HG03442 (cell line): ENCODE measurements around the gene MCM7.

ENCODE experiments used
- ATAC-seq: cut with Tn5 transposase; IDR thresholded peaks from one replicate; pipeline ENCODE4 v1.9.1; 2021; ENCODE audit warnings: mild to moderate bottlenecking, moderate library complexity; ENCODE audit not compliant: unreplicated experiment

The MCM7 gene

DNA sequence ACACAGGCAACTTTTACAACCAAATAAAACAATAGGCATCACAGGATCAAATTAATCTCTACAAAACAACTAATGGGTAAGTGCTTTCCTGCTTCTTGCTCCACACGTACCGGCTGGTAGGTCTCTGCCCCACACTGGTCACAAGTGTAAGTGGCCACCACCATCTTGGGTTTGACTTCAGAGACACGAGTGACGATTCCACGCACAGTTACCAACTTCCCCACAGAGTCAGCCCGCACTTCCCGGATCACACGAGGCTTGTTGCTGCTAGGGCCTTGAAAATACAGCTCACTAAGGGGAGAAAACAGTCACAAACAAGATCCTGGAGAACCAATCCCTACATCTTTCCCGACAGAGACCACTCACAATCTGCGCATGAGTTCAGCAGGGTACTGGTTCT is 2.3 kb downstream of the MCM7 start:
- ATAC-seq = no peak

DNA sequence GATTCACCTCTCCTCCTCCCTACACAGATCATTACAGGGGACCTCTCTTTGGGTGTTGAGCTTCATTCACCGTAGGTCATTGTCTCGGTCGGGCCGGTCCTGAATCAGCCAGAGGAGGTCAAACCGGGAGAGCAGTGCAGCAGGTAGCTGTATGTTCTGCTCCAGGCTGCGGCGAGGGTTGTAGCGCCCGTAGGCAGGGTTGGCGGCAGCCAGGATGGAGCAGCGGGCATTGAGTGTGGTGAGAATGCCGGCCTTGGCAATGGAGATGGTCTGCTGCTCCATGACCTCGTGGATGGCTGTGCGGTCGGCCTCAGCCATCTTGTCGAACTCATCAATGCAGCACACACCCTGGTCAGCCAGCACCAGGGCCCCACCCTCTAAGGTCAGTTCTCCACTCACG is 5.5 kb downstream of the MCM7 start:
- ATAC-seq = no peak

DNA sequence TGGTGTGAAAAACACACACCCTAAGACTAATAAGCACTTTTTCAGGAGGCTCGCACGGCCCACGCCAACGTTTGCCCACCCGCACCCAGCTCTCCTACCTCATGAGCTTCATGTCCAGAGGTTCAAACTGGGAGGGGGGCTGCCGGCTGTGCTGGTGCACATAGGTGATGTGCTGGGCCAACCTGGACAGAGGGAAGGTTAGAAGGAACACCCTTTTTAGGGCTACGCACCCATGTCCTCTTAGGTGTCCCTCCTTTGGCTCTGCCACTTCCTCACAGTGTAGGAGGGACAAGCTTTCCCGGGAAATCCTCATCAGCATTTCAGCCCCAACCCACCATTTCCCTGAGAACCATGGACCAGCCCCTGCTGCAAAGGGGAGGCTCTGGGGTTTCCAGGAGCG is 5.9 kb downstream of the MCM7 start:
- ATAC-seq = no peak

DNA sequence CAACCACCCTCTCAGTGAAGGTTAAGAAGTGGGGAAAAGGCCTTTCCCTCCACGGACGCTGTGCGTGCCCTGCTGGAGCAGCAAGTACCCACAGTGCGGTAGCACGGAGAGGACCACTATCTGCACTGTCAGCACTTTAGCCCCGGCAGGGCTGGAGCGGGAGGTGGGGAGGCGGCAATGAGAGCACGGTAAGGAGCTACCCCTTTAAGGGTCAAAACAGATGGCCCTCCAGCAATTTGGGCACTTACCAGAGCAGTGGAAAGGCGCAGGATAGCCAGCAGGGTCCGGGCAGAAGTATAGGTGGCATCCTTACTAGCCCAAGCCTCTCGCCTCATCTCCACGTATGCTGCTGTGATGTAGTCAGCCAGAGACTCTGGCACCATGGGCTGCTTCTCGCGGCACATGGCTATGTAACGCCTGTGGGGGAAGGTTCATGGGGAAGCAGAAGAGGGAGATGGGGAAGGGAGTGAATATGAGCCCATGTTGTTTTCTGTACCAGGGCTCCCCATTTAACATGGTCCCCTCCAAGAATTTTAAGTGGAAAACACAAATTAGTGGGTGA is 7.2 kb downstream of the MCM7 start:
- ATAC-seq = no peak

DNA sequence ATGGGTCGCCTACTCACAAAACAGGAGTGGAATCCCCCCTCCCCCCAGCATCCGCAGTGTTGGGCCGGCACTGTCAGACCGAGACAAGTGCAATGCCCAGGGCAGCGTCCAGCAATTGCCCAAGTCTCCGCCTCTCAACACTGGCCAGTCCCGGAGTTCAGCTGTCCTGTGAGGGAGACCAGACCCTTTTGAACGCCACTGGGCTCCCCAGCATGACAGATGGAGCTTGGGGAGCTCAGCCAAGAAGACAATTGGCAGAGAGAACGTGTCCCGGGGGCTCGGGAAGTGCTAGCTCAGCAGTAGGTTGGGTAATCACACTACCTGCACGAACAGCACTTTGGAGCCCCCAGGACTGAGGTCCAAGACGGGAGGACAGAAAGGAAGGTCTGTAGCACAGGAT is 7.7 kb downstream of the MCM7 start:
- no peak for ATAC-seq

DNA sequence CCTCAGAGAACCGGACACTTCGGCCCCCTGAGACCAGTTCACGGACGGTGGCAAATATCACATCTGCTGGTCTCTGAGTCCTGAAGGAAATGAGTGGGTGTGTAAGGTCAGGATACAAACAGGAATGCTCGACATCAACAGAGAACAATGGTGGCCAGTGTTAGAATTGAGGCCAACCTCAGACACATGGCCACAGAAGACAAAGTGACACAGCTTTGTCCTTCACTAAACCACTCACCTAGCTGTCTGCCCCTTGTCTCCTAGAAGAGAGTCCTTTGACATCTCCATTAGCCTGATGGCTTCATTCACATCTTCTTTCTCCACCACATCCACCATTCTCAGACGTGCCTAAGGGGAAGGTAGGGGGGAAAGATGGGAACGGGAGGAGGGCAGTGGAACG is 8.1 kb downstream of the MCM7 start:
- ATAC-seq = no peak

DNA sequence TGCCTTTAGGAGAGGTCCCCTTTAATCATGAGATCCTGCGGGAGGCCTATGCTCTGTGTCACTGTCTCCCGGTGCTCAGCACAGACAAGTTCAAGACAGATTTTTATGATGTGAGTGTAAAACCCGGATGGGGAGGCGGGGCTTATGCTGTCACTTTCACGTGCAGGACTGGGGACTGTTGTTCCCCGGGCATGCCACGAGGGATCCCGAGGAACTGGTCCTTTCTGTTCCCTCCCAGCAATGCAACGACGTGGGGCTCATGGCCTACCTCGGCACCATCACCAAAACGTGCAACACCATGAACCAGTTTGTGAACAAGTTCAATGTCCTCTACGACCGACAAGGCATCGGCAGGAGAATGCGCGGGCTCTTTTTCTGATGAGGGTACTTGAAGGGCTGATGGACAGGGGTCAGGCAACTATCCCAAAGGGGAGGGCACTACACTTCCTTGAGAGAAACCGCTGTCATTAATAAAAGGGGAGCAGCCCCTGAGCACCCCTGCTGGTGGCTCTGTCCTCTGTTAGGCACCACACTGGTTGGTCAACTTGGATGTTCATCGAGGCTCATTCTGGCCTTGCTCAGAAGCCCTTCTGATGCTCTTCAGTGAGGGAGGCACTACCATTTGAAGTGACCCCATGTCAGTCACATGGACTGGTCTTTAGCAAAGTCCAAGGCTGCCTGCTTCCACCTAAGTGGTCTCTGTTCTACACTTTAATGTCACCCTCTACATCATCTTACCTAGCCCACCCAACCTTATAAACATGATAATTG is 9.6 kb downstream of the MCM7 start:
- no peak for ATAC-seq

DNA sequence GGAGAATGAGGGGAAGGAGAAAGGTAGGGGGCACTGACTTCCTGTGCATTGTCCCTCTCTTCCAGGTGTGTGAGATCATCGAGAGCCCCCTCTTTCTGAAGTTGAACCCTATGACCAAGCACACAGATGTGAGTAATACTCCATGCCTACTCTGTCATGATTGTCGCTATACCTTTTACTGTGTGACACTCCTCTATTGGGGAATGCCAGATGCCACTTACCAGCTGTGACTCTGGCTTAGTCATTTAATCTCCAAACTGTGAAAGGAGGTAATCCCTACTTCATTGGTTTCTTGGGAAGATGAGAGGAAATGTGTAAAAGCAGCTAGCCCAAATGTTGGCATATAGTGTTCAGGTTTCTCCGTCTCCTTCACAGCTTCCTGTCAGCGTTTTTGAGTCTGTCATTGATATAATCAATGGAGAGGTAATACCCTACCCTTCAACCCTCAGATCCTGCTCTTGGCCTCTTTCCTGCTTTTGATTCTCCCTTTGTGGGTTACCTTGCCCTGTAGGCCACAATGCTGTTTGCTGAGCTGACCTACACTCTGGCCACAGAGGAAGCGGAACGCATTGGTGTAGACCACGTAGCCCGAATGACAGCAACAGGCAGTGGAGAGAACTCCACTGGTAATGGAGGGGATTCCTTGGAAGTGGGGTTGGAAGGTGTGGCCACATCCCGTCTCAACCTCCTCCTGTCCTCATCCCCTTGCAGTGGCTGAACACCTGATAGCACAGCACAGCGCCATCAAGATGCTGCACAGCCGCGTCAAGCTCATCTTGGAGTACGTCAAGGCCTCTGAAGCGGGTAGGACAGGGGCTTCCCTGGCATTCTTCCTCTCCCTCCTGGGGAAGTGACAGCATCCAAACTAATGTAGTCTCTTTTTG is 10.4 kb downstream of the MCM7 start:
- no peak for ATAC-seq

DNA sequence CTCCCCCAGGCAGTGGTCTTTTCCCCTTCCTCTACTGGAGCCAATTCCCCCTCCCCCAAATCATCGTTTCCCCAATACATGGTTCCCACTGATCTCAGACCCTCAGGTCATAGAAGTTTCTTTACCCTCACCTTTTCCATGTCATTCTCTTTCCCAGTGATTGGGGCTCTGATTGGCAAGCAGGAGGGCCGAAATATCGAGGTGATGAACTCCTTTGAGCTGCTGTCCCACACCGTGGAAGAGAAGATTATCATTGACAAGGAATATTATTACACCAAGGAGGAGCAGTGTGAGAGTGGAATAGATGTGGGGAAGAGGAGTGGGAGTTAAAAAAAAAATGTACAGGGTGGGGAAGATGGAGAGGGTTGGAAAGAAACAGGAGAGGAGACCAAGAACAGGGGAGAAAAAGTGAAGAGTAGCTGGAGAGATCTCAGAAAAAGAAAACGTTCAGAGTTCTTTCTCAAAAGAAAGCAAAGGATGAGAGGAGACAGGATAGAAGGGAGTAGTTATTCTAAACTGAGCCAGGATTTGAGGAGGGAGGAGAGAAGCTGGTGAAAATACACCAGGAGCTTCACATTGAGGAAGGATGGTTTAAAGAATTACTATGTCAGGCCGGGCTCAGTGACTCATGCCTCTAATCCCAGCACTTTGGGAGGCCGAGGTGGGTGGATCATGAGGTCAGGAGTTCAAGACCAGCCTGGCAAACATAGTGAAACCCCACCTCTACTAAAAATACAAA is 11.6 kb downstream of the MCM7 start:
- no peak for ATAC-seq

DNA sequence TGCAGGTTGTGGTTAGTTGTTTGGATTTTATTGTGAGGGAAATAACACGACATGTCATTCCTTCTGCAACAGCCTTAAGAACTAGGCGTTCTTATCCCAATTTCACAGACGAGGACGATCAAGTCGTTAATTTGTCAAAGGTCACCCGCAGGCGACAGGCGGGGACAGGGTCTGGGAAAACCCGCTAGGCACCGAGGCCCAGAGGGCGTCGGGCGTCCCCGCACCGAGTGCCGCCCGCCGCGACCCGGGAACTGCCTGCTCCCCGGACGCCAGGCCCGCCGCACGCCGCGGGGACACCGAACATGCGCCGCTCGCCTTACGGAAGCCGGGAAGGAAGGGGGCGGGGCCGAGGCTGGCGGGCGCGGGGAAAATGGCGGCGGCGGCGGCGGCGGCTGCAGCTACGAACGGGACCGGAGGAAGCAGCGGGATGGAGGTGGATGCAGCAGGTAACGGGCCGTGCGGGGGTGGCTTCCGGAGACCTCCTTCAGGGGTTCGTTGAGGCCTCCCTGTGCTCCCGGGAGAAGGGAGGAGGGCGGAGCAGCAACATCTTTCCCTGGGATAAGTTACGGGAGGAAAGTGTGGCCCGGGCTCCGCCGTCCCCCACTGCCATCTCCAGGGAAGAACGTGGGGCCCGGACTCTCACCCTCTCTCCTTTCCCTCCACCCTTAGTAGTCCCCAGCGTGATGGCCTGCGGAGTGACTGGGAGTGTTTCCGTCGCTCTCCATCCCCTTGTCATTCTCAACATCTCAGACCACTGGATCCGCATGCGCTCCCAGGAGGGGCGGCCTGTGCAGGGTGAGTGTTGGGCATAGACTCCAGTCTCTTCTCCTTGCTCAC is 12.4 kb downstream of the MCM7 start, which contains the start of gene COPS6:
Gene COPS6, plus strand, starts transcription at position 349 of the 837 bp plus-strand sequence. Its CDS starts 22 bp downstream, at position 371.
- no peak for ATAC-seq

DNA sequence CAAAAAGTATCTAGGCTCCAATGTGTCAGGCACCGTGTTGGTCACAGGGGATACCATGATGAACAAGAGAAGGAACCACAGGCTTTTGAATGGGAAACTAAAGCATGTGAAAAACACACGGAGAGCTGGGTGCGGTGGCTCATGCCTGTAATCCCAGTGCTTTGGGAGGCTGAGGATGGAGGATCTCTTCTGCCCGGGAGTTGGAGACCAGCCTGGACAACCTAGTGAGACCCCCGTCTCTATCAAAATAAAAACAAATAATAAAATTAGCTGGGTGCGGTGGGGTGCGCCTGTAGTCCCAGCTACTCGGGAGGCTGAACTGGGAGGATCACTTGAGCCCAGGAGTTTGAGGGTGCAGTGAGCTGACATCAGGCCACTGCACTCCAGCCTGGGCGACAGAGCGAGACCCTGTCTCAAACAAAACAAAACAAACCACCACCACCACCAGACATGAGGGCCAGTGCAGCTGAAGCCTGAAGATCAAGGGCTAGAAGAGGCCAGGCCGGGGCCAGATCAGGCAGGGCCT is 13.0 kb downstream of the MCM7 start:
- no peak for ATAC-seq

DNA sequence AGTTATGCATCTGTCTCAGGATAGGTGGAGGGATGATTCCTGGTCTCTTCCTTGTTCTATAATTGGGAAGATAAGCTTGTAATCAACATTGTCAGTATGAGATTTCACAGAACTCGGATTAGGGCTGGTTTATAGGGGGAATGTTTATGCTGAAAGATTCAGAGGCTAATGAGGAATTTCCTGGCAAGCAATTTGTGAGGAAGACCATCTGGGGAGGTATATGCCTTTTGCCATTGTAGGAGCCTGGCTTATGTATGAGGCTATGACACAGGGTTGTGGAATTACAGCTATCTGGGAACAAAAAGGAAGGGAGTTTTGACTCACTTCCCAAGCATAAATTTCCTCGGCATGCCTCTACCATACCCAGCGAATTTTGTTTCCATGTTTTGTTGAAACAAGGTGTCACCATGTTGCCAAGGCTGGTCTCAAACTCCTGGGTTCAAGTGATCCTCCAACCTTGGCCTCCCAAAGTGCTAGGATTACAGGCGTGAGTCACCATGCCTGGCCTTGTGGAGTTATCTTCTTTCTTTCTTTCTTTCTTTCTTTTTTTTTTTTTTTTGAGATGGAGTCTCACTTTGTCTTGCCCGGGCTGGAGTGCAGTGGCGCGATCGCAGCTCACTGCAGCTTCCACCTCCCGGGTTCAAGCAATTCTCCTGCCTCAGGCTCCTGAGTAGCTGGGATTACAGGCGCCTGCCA is 14.0 kb downstream of the MCM7 start:
- ATAC-seq = no peak

DNA sequence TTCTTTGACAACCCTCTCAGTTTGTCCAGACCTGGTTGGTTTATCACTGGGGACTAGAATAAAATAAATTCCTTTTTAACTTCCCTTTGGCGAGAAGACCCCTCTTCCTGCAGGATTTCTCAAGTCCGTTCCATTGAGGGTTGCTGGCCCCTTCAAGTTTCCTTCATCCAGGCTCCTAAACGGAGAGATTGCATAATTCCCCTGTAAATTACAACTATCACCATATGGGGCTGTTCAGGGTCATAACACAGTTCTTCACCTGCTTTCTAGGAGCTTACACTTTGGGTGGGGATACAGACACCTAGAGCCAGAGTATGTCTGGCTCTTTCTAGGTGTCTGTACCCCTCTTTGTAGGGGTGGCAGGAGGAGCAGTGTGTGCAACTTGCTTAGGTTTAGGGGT is 15.7 kb downstream of the MCM7 start:
- no peak for ATAC-seq

DNA sequence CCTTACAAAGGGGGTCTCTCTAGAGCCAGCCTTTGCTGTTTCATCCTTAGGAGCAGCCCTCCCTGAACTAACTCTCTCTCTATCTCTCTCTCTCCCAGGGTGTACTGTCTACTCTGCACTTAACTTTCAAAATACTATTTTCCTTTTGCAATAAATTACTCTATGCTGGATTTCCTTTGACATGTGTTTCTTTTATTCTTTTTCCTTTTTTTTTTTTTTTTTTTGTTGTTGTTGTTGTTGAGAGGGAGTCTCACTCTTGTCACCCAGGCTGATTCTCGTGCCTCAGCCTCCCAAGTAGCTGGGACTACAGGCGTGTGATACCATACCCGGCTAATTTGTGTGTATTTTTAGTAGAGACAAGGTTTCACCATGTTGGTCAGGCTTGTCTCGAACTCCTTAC is 18.2 kb downstream of the MCM7 start:
- ATAC-seq = no peak

DNA sequence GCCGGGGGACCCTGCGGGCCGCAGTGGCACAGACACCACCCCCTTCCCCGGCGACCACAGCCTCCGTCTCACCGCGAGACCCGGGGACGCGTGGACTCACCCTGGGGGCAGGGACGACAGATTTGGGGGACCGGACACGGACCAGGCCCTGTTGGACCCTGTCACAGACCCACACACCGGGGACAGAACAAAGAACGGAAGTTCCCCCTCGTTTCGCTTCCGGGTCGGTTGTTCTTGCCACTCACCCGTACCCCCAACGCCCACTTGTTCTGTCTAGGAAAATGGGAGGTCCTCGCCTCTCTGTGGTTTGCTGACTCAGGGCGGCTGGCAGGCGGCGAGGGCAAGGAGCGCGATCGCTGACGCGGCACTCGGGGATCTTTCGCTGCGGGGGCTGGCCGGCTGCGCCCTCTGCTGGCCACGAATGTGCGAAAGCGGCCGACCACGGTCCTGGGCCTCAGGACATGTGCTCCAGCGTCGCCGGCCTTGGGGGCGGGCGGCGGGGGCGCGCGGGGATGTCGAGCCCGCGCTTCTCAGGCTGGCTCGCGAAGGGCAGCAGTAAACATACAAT is 19.6 kb downstream of the MCM7 start, which contains the start of gene ZNF3:
Gene ZNF3, minus strand, starts transcription at position 189 of the 568 bp plus-strand sequence. CDS start 4,366 bp downstream, outside the sequence.
- ATAC-seq = peak; percentile 76

DNA sequence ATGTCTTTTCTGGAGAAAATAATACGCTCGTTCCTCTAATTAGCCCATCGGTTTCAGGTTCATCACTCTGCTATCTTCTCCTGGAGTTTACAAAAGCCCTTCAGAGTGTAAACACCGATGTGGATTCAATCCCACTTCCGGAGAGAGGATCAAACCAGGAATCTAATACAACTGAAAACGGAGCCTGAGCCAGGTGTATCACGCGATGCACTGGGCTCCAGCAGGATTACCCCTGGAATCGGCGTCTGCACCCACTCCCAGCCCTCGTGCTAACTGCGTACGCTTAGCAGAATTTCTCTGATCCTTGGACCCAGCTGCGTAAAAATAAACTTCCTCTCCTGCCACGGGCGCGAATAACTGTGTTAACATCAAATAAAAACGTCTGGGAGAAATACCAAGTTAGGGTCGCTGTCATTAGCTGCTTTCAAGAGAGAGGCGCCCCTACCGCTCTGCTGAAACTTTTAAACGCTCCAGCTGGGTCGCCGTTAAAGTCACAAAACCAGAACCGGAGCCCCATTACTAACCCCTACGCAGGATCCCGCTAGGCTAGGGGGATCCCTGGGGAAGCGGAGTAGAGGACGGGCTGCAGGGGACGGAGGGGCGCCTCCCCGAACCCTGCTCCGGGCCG is 20.2 kb downstream of the MCM7 start:
- no peak for ATAC-seq

DNA sequence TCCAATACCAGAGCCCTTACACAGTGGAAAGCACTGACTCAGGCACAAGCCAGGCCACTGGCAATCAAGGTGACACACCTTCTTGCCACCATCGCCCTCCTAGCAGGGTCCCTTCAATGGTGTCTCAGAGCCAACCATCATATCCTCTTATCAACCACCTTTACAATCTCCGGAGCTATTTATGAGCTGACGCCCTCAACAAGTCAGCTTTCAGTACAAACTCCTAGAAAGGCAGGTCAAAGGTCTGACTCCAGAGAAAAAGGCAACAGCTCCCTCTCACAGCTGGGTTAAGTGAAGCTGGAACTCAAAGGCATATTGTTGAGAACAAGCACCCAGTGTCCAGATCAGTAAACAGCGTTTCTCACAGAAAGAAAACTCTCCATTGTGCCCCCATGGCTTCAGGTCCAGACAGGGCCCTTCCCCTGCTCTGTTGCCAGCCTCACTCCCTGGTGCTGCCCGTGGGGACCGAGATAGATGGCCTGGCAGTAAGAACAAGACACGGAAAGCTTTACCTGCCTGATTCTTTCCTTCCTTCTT is 22.1 kb downstream of the MCM7 start:
- no peak for ATAC-seq

DNA sequence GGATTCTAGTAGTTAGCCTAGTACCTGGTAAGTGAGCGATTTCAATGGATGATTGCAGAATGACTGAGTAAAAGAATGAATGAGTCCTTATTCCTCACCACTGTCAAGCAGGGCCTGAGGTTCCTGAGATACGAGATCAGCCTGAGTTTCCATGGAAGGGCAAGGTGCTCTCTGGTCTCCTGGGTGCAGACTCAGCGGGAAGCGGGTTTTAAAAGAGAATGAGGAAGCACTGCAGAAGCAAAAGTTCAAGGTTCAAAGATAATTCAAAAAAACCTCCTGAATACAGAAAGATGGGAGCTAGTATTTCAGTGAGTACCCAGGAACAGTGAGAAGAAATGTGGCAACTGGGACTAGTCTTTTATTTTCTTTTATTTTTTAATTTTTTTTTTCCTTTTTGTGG is 24.0 kb downstream of the MCM7 start:
- ATAC-seq = no peak
